ENCODE measurements around the gene KDM7A. TPM values are rescaled to one million over a fixed set of nuclear protein-coding genes. Genes with fewer than 3 reads are reported as not detected.

The KDM7A gene
- total RNA-seq, 2 experiments from 2014 or later: 3.3 TPM

- Histone ChIP-seq H4K20me1 (ENCODE audit: insufficient read depth, low read length) (no peaks in the 10 kb centered on the region), H2AFZ (ENCODE audit: low read length) (no peak overlapping the region), H3K79me2 (ENCODE audit: insufficient read depth, low read depth, low read length) (no peaks in the 10 kb centered on the region), H3K36me3 (ENCODE audit: insufficient read depth, low read length) (no peaks in the 10 kb centered on the region), H3K9me3 (ENCODE audit: low read length) (no peaks in the 10 kb centered on the region), H3K9me2 (ENCODE audit: insufficient read depth, low read length) (no peaks in the 10 kb centered on the region), H3K4me1 (ENCODE audit: insufficient read depth, low read length, poor library complexity, severe bottlenecking) (peaks cover 5% of the 10 kb centered on the region), H3K27ac (ENCODE audit: low read depth, low read length, poor library complexity, severe bottlenecking) (no peak overlapping the region), H3K4me2 (ENCODE audit: low read length) (no peak overlapping the region), H3K4me3 (ENCODE audit: low read depth, low read length, poor library complexity, severe bottlenecking) (no peak overlapping the region)
- BruUV-seq (replicated peaks): no TSS peak
- no peak for TF ChIP-seq EZH2phosphoT487 (IDR thresholded peaks at IDR 0.05; ENCODE audit: borderline replicate concordance, low read depth, low read length)
- TF ChIP-seq, protein P1, sequence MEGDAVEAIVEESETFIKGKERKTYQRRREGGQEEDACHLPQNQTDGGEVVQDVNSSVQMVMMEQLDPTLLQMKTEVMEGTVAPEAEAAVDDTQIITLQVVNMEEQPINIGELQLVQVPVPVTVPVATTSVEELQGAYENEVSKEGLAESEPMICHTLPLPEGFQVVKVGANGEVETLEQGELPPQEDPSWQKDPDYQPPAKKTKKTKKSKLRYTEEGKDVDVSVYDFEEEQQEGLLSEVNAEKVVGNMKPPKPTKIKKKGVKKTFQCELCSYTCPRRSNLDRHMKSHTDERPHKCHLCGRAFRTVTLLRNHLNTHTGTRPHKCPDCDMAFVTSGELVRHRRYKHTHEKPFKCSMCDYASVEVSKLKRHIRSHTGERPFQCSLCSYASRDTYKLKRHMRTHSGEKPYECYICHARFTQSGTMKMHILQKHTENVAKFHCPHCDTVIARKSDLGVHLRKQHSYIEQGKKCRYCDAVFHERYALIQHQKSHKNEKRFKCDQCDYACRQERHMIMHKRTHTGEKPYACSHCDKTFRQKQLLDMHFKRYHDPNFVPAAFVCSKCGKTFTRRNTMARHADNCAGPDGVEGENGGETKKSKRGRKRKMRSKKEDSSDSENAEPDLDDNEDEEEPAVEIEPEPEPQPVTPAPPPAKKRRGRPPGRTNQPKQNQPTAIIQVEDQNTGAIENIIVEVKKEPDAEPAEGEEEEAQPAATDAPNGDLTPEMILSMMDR (conservative IDR thresholded peaks at IDR 0.05; ENCODE audit: low read length): no peak
- intact Hi-C loops (cut with micrococcal nuclease; ENCODE audit: unreplicated experiment): no loop called here
- CTCF ChIA-PET (ENCODE audit: unreplicated experiment): no interaction called here
- POLR2A ChIA-PET: interaction anchor here (0.7 kb wide), 1 partner anchor 680 kb away, joined by 3 read pairs; no protein-coding TSS in a partner anchor
- no peak for DNase-seq (ENCODE audit: low spot score)
These were observed 19.1 kb upstream of the KDM7A start for GRCh38 chr7:140195859-140196258.

DNA sequence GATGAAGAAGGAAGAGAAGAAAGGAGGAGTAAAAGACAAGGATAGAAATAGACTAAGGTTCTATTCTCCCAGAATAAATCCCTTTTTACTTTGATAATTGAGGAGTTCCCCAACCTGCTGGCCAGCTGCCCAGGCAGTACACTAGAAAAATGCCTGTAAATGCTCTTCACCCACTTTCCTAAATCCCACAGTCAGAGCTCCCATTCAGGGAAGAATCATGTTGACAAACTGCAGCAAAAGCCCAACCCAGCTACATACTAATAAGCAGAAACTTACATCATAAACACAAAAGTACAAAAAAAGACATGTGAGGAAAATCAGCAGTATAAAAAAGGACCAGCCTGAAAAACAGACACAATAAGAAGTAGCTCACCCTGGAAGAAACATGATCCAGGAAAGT is 15.8 kb upstream of the KDM7A start:
- Histone ChIP-seq H3K36me3 (ENCODE audit: insufficient read depth, low read length) (no peaks in the 10 kb centered on the region), H3K4me2 (ENCODE audit: low read length) (no peak overlapping the region), H3K4me1 (ENCODE audit: insufficient read depth, low read length, poor library complexity, severe bottlenecking) (peaks cover 5% of the 10 kb centered on the region), H3K4me3 (ENCODE audit: low read depth, low read length, poor library complexity, severe bottlenecking) (no peak overlapping the region), H3K79me2 (ENCODE audit: insufficient read depth, low read depth, low read length) (no peaks in the 10 kb centered on the region), H3K27ac (ENCODE audit: low read depth, low read length, poor library complexity, severe bottlenecking) (no peak overlapping the region), H4K20me1 (ENCODE audit: insufficient read depth, low read length) (no peaks in the 10 kb centered on the region), H3K9me3 (ENCODE audit: low read length) (no peaks in the 10 kb centered on the region), H2AFZ (ENCODE audit: low read length) (no peak overlapping the region), H3K9me2 (ENCODE audit: insufficient read depth, low read length) (no peaks in the 10 kb centered on the region)
- intact Hi-C loops (cut with micrococcal nuclease; ENCODE audit: unreplicated experiment): no loop called here
- DNase-seq (ENCODE audit: low spot score): no peak
- no TSS peak for BruUV-seq (replicated peaks)
- TF ChIP-seq EZH2phosphoT487 (IDR thresholded peaks at IDR 0.05; ENCODE audit: borderline replicate concordance, low read depth, low read length): no peak
- TF ChIP-seq, protein P1 (conservative IDR thresholded peaks at IDR 0.05; ENCODE audit: low read length): no peak
- ChIA-PET POLR2A (interaction anchor here (0.6 to 1.7 kb wide), 5 partner anchors 8 to 1730 kb away, joined by 3 to 4 read pairs (median 4); no protein-coding TSS in a partner anchor), CTCF (ENCODE audit: unreplicated experiment) (no interaction called here)

DNA sequence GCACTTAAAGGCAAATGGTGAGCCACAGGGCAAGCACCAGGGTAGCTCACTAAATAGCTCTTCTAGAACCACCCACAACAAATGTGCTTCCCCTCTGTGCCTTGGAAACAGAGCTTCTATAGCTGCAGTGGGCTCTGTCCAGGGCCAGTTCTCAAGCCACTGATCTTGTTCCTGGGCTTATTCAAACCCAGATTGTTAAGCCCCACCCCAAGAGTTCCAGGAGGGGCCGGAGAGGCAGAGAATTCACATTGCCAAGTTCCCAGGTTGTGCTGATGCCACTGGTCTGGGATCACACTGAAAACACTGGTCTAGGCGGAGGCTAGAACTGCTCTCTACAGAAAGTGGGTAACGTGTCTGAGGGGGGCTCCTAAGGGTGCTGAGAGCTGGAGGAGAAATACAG is 15.4 kb upstream of the KDM7A start:
- Histone ChIP-seq H3K4me2 (ENCODE audit: low read length) (no peak overlapping the region), H3K4me3 (ENCODE audit: low read depth, low read length, poor library complexity, severe bottlenecking) (no peak overlapping the region), H3K4me1 (ENCODE audit: insufficient read depth, low read length, poor library complexity, severe bottlenecking) (peaks cover 5% of the 10 kb centered on the region), H2AFZ (ENCODE audit: low read length) (no peak overlapping the region), H4K20me1 (ENCODE audit: insufficient read depth, low read length) (no peaks in the 10 kb centered on the region), H3K27ac (ENCODE audit: low read depth, low read length, poor library complexity, severe bottlenecking) (no peak overlapping the region), H3K79me2 (ENCODE audit: insufficient read depth, low read depth, low read length) (no peaks in the 10 kb centered on the region), H3K9me3 (ENCODE audit: low read length) (no peaks in the 10 kb centered on the region), H3K36me3 (ENCODE audit: insufficient read depth, low read length) (no peaks in the 10 kb centered on the region), H3K9me2 (ENCODE audit: insufficient read depth, low read length) (no peaks in the 10 kb centered on the region)
- intact Hi-C loops (cut with micrococcal nuclease; ENCODE audit: unreplicated experiment): no loop called here
- TF ChIP-seq, protein P1 (conservative IDR thresholded peaks at IDR 0.05; ENCODE audit: low read length): no peak
- TF ChIP-seq EZH2phosphoT487 (IDR thresholded peaks at IDR 0.05; ENCODE audit: borderline replicate concordance, low read depth, low read length): no peak
- no TSS peak for BruUV-seq (replicated peaks)
- POLR2A ChIA-PET: interaction anchor here (0.8 to 1.7 kb wide), 3 partner anchors 8 to 15 kb away, joined by 3 to 4 read pairs (median 4); no protein-coding TSS in a partner anchor
- DNase-seq (ENCODE audit: low spot score): no peak
- CTCF ChIA-PET (ENCODE audit: unreplicated experiment): no interaction called here

All from OCI-LY7 (cell line).